PFSK-1 (cell line): ENCODE results near the gene HTR4.

Experiments
- POLR2AphosphoS5 ChIP-seq: IDR thresholded peaks from 2 replicates; pipeline ENCODE4 v1.6.1; 2012; ENCODE audit warnings: low read depth, mild to moderate bottlenecking, control low read depth, low read length, moderate library complexity
- SIN3A ChIP-seq: IDR thresholded peaks from 2 replicates; pipeline ENCODE4 v1.6.1; 2012; ENCODE audit warnings: mild to moderate bottlenecking, low read length, moderate library complexity, borderline replicate concordance; ENCODE audit not compliant: insufficient read depth
- TAF1 ChIP-seq: IDR thresholded peaks from 2 replicates; pipeline ENCODE4 v1.6.1; 2012; ENCODE audit warnings: low read length, control low read depth, borderline replicate concordance; ENCODE audit not compliant: insufficient read depth

GRCh38 chr5:148484651-148485050 is 169.7 kb downstream of the HTR4 start:
- TF ChIP-seq POLR2AphosphoS5 (no peak), TAF1 (no peak), SIN3A (no peak)
